Superior temporal gyrus (tissue), 1 donor: ENCODE data around the gene WDR27.
A peak's percentile ranks its signal among the peaks of the same experiment; 100 is the strongest.
"Not testable (repeated sequence)": the region's sequence is repeated elsewhere in the genome, so short reads cannot be mapped to it uniquely, and the experiment has no call there.

Source experiments
- DNase-seq: peaks from one replicate; pipeline ENCODE4 v3.0.0-alpha.2; 2016; ENCODE audit errors: extremely low spot score

Gene WDR27

DNA sequence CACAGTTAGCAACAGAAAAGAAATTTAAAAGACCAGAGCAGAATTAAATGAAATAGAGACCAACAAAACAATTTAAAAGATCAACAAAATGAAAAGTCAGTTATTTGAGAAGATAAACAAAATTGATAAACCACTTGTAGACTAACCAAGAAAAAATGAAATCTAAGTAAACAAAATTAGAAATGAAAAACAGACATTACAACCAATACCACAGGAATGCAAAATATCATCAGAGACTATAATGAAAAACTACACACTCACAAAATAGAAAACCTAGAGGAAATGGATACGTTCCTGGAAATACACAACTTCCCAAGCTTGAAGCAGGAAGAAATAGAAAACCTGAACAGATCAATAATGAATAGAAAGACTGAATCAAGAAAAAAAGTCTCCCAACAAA, 97.8 kb downstream of the WDR27 start:
- no peak for DNase-seq

DNA sequence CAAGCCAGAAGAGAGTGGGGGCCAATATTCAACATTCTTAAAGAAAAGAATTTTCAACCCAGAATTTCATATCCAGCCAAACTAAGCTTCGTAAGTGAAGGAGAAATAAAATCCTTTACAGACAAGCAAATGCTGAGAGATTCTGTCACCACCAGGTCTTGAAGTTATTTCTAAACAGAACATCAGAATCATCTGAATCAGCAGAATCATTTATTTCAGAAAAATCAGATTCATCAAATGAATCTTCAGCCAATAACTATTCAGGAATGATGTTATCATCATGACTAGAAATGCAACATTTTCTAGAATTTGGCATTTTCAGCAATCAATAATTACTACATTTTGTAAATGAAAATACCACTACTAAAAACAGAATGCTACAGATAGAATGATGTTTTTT, 100.7 kb downstream of the WDR27 start:
- DNase-seq, result not testable (repeated sequence)

DNA sequence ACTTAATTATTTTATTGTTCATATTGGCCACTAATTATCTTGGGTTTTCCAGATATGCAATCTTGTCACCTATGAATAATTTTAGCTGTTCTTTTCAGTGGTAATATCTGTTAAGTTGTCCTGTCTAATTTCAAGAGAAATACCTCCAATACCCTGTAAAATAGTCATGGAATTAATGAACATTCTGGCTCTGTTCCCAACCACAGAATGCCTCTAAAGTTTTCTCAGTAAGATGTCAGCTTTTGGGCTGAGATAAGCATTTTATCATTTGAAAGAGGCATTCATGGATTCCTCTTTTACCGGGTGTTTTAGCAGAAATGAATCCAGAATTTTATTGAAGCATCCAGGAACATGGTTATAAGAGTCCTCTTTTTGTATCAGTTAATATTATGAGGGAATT, 109.3 kb downstream of the WDR27 start:
- DNase-seq, result no peak

DNA sequence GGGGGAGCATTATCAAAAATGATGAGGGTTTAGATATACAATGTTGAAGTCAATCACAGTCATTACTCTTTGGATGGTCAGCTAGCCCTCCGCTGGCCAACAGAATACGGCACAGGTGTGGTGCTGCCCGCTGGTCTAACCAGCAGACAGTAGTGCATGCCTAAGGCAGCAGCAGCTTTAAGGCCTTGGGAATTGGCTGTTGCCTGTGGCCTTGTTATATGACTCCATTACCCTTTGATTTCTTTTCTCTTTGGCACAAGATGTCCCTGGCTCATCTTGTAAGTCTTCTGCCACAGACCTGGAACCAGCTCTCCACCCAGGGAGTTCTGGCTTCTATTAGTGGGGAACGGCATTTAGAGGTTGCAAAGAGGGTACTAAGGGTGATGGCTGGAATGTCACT, 110.2 kb downstream of the WDR27 start:
- DNase-seq, result no peak

DNA sequence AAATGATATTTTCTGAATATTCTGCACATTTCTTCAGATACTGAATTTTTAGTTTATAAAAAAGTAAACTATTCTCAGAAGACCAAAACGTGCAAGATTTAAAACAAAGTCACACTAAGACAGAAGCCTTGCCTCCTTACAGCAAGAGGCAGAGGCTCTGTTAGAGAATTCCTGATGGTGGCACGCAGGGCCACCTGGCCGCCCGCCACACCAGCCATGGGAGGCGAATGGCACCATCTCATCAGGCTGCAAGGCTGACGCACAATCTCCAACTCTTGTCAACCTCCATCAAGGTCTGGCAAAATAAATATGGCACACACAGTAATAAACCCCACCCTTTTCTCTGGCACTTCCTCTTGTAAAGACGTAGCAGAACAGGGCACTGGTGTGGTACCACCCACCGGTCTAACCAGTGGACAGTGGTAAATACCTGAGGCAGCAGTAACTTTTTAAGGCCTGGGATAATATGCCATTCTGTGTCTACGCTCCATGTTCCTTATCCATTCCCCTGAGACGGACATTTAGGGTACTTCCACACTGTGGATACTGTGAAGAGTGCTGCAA, 111.4 kb downstream of the WDR27 start:
- no peak for DNase-seq

DNA sequence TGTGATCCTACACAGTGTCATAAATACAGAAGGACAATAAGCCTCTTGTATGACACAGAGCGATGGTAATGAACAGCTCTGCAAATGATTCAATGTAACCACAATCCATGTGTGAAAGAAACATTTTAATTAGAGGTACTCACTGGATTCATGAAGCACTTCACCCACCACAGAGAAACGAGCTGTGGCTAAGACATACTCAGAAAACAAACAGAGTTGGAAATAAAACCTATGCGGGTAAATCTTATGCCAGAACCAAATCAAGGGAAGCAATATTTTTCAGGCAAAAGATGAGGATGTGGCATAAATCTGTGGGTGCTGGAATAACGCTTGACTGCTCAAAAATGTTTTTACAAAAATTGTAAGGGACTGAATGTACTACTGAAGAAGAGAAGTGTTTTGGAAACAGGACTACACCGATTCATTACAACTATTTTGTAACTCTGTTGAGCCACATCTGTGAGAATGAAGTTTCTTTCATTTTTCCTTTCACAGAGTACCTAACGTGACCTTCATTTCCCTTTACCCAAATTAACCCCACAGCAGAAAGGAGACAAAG, 112.1 kb downstream of the WDR27 start:
- peak; percentile 37 for DNase-seq

DNA sequence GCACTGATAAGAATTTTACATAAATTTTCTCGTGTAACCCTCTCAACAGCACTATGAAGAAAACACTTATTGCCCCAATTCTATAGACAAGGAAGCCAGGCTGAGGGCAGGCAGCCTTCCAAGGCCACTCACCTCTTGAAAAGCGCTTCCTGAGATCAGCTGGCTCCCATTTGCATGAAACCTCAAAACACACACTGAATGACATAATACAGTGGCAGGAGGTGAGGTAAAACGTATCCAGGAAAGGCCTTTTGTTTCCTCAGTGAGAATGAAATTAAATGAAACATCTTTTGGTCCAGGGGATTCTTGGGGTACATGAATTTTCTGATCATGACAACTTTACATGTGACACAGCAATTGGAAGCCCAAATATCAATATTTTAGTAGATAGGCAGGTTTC, 112.5 kb downstream of the WDR27 start:
- DNase-seq, result no peak

DNA sequence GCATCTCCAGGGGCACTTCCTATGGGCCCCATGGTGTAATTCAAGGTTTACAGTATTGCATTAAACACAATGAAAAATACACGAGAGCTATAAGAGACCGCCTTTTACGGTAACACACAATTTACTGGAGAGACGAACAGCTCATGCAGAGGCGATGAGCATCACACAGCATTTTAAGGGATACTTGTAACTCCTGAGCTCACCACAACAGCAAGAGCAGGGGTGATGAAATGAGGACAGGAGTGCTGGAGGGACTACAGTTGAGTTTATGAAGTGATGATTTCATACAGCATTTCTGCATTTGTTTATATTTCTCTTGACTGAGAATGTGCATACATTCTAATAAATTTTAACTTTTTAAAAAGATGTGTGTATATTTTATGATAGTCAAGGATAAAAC, 113.9 kb downstream of the WDR27 start:
- no peak for DNase-seq

DNA sequence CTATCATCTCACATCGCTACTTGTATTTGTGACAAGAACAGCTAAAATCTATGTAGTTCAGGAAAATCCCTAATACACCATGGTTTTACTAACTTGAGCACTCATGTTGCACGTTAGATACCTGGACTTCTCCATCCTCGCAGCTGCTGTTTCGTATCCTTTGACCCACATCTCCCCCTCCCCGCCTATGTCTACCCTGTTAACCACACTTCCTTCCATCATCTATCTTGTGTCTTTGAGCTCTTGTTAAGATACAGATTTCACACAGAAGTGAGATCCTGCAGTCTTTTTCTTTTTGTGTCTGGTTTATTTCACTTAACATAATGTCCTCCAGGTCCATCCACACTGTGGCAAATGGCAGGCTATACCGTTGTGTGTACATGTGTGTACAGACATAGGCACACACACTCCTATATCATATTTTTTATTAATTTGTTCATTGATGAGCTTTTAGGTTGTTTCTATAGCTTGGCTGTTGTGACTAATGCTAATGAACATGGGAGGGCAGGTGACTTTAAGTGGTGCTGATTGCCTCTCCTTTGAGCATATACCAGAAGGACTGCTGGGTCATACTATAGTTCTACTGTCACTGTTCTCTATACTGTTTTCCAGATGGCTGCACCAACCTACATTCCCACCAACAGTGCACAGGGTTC, 117.8 kb downstream of the WDR27 start:
- no peak for DNase-seq

DNA sequence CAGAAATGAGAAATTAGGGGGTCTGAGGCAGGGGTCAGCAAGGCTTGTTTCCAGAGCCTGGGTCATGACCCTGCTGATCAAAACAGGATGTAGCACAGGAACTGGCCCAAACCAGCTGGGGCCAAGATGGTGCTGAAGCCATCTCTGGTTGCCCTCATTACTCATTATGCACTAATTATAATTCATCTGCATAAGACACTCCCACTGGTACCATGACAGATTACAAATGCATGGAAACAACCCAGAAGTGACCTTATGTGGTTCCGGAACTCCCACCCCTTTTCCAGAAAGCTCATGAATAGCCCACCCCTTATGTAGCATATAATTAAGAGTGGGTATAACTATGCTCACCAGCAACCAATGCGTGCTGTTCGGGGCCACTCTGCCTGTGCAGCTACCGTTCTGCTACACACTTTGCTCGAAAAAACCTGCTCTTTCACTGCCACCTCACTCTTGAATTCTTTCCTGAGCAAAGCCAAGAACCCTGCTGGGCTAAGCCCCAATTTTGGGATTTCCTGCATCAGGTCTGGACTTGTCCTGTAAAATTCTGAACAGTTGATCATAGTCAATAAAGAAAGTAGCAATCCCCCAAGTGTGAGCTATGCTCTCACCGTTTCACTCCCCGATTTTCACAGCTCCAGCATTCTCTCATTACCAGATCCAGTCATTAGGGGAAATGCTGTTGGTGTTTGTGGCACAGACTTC, 122.3 kb downstream of the WDR27 start:
- no peak for DNase-seq

DNA sequence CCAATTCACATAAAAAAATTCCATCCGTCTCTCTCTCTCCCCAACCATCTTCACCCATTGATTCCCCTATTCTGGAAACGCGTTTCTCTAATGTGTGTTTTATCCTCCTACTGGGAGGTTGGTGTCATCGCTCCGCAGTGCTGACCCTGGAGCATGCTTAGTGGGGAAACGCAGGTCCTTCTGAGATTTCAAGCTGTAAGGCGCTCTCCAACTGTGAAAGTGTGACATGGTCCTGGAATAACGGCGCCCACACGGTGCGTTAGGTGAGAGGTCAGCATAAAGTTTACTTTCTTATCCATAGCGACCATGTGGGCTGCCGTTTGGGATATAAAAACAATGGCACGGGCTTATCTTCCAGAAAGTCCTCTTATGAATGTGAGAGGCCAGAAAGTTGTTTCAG, 123.9 kb downstream of the WDR27 start:
- no peak for DNase-seq

DNA sequence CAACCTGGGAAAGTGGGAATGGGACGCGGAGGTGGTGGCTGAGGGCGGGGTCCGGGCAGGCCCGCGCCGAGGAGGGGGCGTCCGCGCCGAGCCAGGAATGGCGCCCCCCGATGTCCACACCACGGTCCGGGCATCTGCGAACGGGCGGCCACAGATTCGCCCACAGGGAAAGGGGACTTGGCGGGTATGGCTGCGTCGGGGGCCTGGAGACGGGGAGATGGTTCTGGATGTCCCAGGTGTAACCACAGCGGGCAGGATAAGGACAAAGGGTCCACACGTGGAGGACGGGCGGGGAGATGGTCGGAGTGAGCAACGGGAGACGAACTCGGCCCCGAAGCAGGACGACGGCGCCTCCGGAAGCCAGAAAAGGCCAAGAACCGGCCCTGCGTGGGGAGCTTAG, 124.6 kb downstream of the WDR27 start:
- DNase-seq, result no peak

DNA sequence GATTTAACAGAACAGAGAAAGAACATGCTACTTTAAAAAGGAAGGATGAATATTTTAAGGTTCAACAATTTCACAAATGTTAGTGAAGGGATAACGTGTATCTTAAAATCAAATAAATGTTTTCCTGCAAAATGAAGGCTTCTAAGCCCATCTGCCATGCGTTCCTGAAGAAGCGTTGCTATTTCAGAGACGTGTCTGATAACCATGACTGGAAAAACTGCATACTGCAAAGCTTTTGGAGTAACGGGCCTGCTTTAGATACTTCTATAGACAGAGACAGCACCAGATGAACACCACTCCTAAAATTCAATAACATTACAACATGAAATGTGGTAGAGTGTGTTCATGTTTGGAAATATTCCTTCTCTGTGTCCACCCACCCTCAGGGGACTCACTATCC, 126.0 kb downstream of the WDR27 start:
- DNase-seq, result no peak

DNA sequence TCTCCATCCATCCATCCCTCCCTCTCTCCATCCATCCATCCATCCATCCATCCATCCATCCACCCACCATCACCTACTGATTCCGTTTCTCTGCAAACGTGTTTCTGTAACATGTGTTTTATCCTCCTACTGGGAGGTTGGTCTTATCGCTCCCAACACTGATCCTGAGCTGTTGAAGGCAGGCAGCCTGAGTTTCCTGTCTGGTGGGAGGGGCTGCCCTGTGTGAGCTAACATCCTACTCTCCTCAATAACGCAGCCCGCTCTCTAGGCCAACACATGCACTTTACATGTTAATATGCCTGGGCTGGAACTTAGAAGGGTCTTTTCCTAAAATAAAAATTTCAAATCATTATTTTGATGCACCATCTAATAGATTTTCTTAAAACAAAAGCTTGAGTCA, 126.5 kb downstream of the WDR27 start:
- DNase-seq, result no peak

DNA sequence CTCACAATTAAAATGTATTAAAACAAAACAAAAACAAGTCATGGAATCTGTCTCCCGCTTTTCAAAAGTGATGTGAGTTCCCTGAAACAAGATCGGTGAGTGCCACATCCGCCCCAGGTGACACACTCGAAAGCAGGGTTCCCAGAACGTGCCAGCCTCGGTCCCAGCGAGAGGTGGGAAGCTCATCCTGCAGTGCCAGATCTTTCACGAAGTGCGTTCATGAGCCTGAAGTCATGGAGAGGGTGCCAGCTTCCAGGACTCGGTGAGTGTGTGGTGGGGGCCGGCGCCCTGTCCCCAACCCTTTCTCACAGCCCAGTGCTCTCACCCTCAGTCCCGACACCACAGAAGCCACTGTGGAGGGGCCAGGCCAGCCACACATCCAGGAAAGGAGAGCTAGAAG, 127.4 kb downstream of the WDR27 start:
- DNase-seq, result no peak

DNA sequence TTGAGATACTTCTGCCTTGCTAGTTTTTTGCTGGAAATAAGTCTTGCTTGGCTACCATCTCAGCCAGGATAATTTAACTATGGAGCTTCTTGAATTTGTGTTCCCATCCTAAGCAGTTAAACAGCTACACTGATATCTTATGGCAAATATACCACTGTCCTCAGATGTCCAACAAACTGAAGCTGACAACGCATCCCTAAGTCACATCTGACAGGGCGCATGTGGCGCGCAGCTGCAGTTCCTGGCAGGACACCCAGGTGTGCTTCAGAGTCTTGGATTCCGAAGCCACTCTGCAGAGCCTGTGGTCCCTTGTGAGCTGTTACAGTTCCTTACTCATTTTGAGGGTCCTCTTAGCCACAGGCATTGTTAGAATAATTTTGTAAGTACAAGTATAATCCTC, 127.9 kb downstream of the WDR27 start:
- no peak for DNase-seq

DNA sequence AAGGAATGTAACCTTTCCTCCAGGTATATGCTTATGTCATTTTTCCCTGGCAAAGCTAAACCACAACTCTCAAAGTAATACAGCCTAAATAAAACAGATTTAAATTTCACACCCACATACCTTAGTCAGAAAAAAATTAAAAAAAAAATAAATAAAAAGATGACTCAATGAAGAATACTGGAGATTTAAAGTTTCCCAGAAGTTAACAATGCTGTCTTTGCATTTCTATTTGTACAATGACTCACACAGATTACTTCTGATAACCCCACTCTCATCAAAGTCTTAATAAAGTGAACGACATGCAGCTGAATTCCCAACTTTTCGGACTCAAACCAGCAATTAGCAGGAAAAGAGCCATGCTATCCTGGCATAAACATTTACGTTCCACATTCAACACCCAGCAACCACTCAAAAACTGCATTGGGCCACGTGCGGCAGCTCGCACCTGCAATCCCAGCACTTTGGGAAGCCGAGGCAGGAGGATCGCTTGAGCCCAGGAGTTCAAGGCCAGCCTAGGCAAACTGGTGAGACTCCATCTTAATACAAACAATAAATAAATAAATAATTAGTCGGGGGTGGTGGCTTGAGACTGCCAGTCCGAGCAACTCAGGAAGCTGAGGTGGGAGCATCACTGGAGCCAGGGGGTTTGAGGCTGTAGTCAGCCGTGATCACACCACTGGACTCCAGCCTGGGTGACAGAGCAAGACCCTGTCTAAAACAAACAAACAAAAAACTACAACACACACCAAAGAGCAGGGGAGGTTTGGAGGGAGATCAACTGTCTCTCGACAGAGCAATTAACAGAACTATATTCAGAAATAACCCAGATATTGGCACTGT, 130.5 kb downstream of the WDR27 start:
- DNase-seq, result no peak

DNA sequence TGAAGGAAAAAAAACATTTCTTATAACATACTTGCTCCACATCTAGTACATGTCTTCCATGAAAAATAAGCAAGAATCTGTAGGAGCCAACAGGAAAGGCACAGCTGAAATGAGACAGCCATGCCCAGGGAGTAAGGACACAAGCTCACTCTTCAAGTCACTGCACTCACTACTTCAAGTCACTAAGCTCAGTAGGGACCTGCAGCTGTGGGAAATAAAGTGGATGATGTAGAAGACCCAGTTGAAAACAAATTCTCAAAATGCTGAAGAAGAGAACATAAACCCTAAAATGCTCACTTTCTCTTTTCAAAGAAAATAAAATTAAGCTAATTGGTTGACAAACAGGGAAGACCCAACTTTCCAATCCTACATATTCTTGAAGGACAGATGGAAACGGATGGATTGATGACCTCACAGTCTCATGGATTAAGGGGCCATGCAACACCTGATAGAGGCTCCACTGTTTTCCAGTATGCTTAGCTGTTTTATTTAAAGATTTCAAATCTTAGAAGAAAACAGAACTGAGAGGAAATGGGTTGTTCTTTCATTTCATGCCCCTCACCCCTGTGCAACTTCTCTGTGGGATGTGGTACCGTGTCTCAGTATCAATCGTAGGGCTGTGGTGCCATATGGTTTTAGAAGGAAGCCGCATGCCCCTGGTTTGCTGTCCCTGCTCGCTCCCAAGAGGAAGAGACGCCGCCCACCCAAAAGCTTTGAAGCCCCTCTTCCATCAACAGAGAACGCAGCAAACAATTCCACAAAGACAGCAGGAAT, 133.3 kb downstream of the WDR27 start:
- DNase-seq, result no peak

DNA sequence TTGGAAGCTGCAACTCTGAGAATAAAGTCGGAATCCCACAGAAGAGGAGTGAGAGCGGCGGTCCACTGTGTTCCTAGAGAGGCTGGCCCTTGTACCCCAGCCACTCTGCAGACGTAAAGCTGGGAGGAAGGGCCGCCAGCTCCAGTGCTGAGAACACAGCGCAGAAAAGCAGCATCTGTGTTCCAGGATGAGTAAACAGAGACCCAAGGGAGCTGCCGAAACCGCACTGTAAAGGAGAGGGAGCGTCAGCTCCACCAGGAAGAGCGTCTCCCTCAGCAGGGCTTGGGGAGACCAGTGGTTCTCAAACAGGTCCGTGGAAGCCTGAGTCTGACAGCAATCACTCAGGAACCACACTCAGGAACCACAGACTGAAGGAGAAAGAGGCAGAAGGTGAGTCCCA, 134.0 kb downstream of the WDR27 start:
- no peak for DNase-seq

DNA sequence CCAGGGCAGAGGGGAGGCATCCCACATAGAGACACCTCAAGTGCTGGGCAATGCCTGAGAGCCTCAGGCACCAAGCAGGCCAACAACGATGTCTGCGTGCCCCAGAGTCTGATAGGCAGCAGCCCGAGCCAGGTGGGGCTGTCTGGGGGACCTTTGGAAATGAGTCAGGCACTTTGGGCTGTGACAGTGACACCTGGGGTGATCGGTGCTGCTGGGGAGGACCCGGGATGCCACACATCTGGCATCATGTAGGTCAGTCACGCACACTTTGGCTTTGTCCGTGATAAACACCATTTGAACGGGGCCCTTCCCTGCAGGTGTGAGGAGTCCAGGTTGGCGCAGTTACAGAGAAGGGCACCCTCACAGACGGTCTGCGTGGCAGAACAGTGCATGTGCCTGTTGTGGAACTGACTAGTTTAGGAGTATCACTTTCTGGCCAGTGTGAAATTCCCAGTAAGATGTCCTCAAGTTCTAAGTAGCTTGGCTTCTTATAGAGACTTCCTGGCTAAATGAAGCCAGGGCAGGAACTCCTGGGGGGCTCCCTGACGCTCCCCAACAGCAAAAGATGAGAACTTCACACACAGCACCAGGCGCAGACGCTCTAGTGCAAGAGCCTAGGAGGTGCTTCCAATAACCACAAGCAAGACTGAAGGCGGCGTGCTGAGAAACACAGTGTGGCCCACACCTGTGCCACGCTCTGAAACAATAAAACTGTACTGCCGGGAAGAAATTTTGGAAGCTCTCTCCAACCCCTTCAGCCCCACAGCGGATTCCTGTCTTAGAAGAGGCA, 134.7 kb downstream of the WDR27 start:
- DNase-seq, result no peak

DNA sequence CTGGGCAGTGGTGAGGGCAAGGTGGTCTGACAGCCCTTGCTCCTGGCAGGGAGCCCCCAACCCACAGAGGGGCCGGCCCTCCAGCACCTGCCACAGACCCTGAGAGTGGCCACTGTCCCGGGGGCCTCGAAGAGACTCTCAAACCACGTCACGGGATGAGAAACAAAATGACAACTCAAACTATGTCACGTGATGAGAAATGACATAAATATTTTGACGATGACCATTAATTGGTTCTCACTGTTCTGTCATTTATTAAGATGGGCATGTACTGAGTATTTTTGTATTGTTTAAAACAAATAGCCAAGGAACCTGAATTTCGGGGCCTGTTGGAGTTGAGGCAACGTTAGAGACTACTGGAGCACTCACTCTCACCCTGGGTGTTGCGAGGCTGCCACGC, 135.5 kb downstream of the WDR27 start:
- DNase-seq, result no peak
